Kidney (tissue), 14 donors: ENCODE results near the gene KCNK17. TPM values are rescaled to one million over a fixed set of nuclear protein-coding genes. Genes with fewer than 3 reads are reported as not detected.

Experiments
- DNase-seq, 5 donors: peaks; one replicate each; pipeline ENCODE4 v3.0.0-alpha.2; 2013 to 2020
- FAIRE-seq: peaks from 2 replicates; lab custom pipeline; 2012; peaks lifted over from hg19 to GRCh38; lab: Jason Lieb, UNC
- H3K27ac ChIP-seq, 2 donors: one replicate each; pipeline ENCODE4 v1.7.0; 2013; ENCODE audit warnings: low read depth in 2 of 2, low read length in 2 of 2, inconsistent platforms in 1 of 2
- H3K27me3 ChIP-seq: one replicate; pipeline ENCODE4 v1.7.1; 2013; ENCODE audit warnings: low read length, inconsistent platforms; ENCODE audit not compliant: control insufficient read depth, insufficient read depth
- H3K36me3 ChIP-seq, 3 donors: one replicate each; pipeline versions ENCODE4 v1.7.0 to v1.7.1; 2013; ENCODE audit warnings: low read length in 3 of 3, control low read depth in 1 of 3, inconsistent platforms in 1 of 3; ENCODE audit not compliant: insufficient read depth in 3 of 3, control insufficient read depth in 2 of 3
- H3K4me1 ChIP-seq, 3 donors: one replicate each; pipeline versions ENCODE4 v1.7.0 to v1.7.1; 2013; ENCODE audit warnings: low read length in 3 of 3, inconsistent platforms in 1 of 3, low read depth in 1 of 3; ENCODE audit not compliant: control insufficient read depth in 2 of 3, insufficient read depth in 2 of 3
- H3K4me3 ChIP-seq, 3 donors: one replicate each; pipeline versions ENCODE4 v1.7.0 to v1.8.1; 2013; ENCODE audit warnings: low read length in 3 of 3, control low read depth in 1 of 3, inconsistent platforms in 1 of 3
- H3K9ac ChIP-seq, 3 donors: one replicate each; pipeline versions ENCODE4 v1.7.0 to v1.7.1; 2013; ENCODE audit warnings: low read length in 3 of 3, control low read depth in 1 of 3, inconsistent platforms in 1 of 3
- H3K9me3 ChIP-seq, 3 donors: one replicate each; pipeline versions ENCODE4 v1.7.0 to v1.7.1; 2013; ENCODE audit warnings: low read length in 3 of 3, control low read depth in 1 of 3, inconsistent platforms in 1 of 3; ENCODE audit not compliant: control insufficient read depth in 2 of 3, insufficient read depth in 1 of 3
- CTCF ChIP-seq: IDR thresholded peaks from 3 replicates; pipeline ENCODE4 v1.5.1; 2012; ENCODE audit warnings: mild to moderate bottlenecking, moderate library complexity, borderline replicate concordance; ENCODE audit not compliant: insufficient read depth; ENCODE audit errors: extremely low read depth
- intact Hi-C: fragments of 100-400 bp; cut with DNase I; formaldehyde crosslinking; loops from one replicate; pipeline ENCODE4 v1.11.1; 2022
- polyA plus RNA-seq: library from polyadenylated mRNA; stranded (reverse); fragments of 350-450 nt; fragmentation: Illumina TruSeq; extraction: RNeasy Lipid Tissue Mini Kit (QIAGEN cat#74804); gene quantifications from one replicate; pipeline ENCODE4 v1.2.3, GENCODE V29; 2014; ENCODE audit warnings: low read depth, low replicate concordance; ENCODE audit not compliant: insufficient read depth
- total RNA-seq: library from RNA; stranded (reverse); fragmentation: NEBNext Ultra II Directional; extraction: Animal tissue kit (Norgen Biotek cat#: 25700); gene quantifications from one replicate; pipeline ENCODE4 v1.2.1, GENCODE V29; 2021
- donor health status: control.
- donor health status: control.
- donor health status: control.
- donor health status: control.
- donor health status: control.
- donor health status: DM: yes; HTN: yes; CAD: no.
- donor health status: Normal renal cell carcinoma (clear cell type).

KCNK17 gene
- total and polyA plus RNA-seq, 2 donors from 2014 or later = 0.38 TPM; not detected in 1

GRCh38 chr6:39300739-39301138, 13.5 kb downstream of the KCNK17 start:
- FAIRE-seq (no peak), DNase-seq (no peak)
- H3K27me3 ChIP-seq = no peaks in the 10 kb centered on the region
- intact Hi-C loops = loop anchor here (5.0 to 10.0 kb wide), 2 partner anchors 133 to 426 kb away; no protein-coding TSS in a partner anchor
- TF ChIP-seq CTCF = no peak
- H3K27ac ChIP-seq = no peak overlapping the region
- no peak overlapping the region for H3K9ac ChIP-seq
- peaks cover 0 to 6% (median 0%) of the 10 kb centered on the region in 3 donors for H3K4me1 ChIP-seq
- H3K36me3 ChIP-seq = no peaks in the 10 kb centered on the region
- no peak overlapping the region for H3K4me3 ChIP-seq
- H3K9me3 ChIP-seq = no peaks in the 10 kb centered on the region

GRCh38 chr6:39298061-39298460, 16.2 kb downstream of the KCNK17 start:
- no peak for FAIRE-seq
- Histone ChIP-seq H3K4me3 (no peak overlapping the region), H3K27me3 (no peaks in the 10 kb centered on the region), H3K9ac (no peak overlapping the region), H3K27ac (no peak overlapping the region), H3K4me1 (peaks cover 0 to 5% (median 0%) of the 10 kb centered on the region in 3 donors), H3K9me3 (no peaks in the 10 kb centered on the region), H3K36me3 (no peaks in the 10 kb centered on the region)
- DNase-seq = no peak
- intact Hi-C loops = no loop called here
- no peak for TF ChIP-seq CTCF

- intact Hi-C loops = no loop called here
- TF ChIP-seq CTCF = no peak
- H3K4me1 ChIP-seq = no peaks in the 10 kb centered on the region
- H3K9ac ChIP-seq = no peak overlapping the region
- H3K4me3 ChIP-seq = no peak overlapping the region
- no peaks in the 10 kb centered on the region for H3K9me3 ChIP-seq
- H3K27me3 ChIP-seq = no peaks in the 10 kb centered on the region
- H3K36me3 ChIP-seq = no peaks in the 10 kb centered on the region
- no peak for FAIRE-seq
- H3K27ac ChIP-seq = no peak overlapping the region
- peak in 1 of 5 donors; percentile 76 for DNase-seq
Observed at GRCh38 chr6:39296745-39297640, 17.2 kb downstream of the KCNK17 start.
